Stimulated activated naive B cell treated with anti-CD40 and anti-IgM and Interleukin-4, amounts not matched to agents 10 μg/mL and 1 μg/mL and 100 μg/mL, for 72 hours (primary cell): ENCODE data around the gene GABRR2.
"Not testable (repeated sequence)": the region's sequence is repeated elsewhere in the genome, so short reads cannot be mapped to it uniquely, and the experiment has no call there.

ENCODE experiments used
- ATAC-seq, 2 donors: fragments of 150-1000 bp; cut with Tn5 transposase; replicated peaks; 2 replicates each; pipeline ENCODE4 v1.10.0; 2021; ENCODE audit warnings: moderate library complexity in 1 of 2
- DNase-seq: peaks from one replicate; pipeline ENCODE4 v3.0.0; 2021
- H3K27ac Mint-ChIP-seq: one replicate; pipeline ENCODE4 v1.8.0; 2022; ENCODE audit warnings: mild to moderate bottlenecking, mixed read lengths
- H3K27me3 Mint-ChIP-seq, 2 donors: one replicate each; pipeline ENCODE4 v1.8.0; 2022; ENCODE audit warnings: mixed read lengths in 2 of 2
- H3K36me3 Mint-ChIP-seq, 2 donors: one replicate each; pipeline ENCODE4 v1.8.0; 2022; ENCODE audit warnings: mixed read lengths in 2 of 2, mild to moderate bottlenecking in 1 of 2
- H3K4me1 Mint-ChIP-seq, 2 donors: one replicate each; pipeline ENCODE4 v1.8.0; 2022; ENCODE audit warnings: mixed read lengths in 2 of 2, mild to moderate bottlenecking in 1 of 2
- H3K4me3 Mint-ChIP-seq, 2 donors: one replicate each; pipeline ENCODE4 v1.8.0; 2022; ENCODE audit warnings: mild to moderate bottlenecking in 2 of 2, mixed read lengths in 2 of 2, moderate library complexity in 1 of 2
- H3K9me3 Mint-ChIP-seq, 2 donors: one replicate each; pipeline ENCODE4 v1.8.0; 2022; ENCODE audit warnings: mixed read lengths in 2 of 2, mild to moderate bottlenecking in 1 of 2

Gene GABRR2

GRCh38 chr6:89313006-89313405 is 2.1 kb downstream of the GABRR2 start:
- DNase-seq, result no peak
- no peak overlapping the region for H3K27ac Mint-ChIP-seq
- H3K9me3 Mint-ChIP-seq, result no peaks in the 10 kb centered on the region
- H3K27me3 Mint-ChIP-seq, result no peaks in the 10 kb centered on the region
- peaks cover 11 to 28% of the 10 kb centered on the region in 2 donors for H3K36me3 Mint-ChIP-seq
- no peak overlapping the region for H3K4me3 Mint-ChIP-seq
- peaks cover 7 to 17% of the 10 kb centered on the region in 2 donors for H3K4me1 Mint-ChIP-seq
- ATAC-seq, result no peak

- Mint-ChIP-seq H3K4me1 (peaks cover 5 to 11% of the 10 kb centered on the region in 2 donors), H3K9me3 (no peaks in the 10 kb centered on the region), H3K36me3 (peaks cover 9 to 20% of the 10 kb centered on the region in 2 donors), H3K4me3 (no peak overlapping the region), H3K27me3 (no peaks in the 10 kb centered on the region), H3K27ac (no peak overlapping the region)
- no peak for DNase-seq
- ATAC-seq, result no peak
Observed at GRCh38 chr6:89311853-89312531, 3.1 kb downstream of the GABRR2 start.

- H3K4me3 Mint-ChIP-seq, result no peak overlapping the region
- DNase-seq, result no peak
Observed at GRCh38 chr6:89311530-89311852, 3.6 kb downstream of the GABRR2 start.

GRCh38 chr6:89310929-89311328 is 4.2 kb downstream of the GABRR2 start:
- peaks cover 3 to 13% of the 10 kb centered on the region in 2 donors for H3K36me3 Mint-ChIP-seq
- H3K4me3 Mint-ChIP-seq, result no peak overlapping the region
- H3K4me1 Mint-ChIP-seq, result peaks cover 5 to 7% of the 10 kb centered on the region in 2 donors
- H3K27me3 Mint-ChIP-seq, result no peaks in the 10 kb centered on the region
- H3K27ac Mint-ChIP-seq, result no peak overlapping the region
- H3K9me3 Mint-ChIP-seq, result no peaks in the 10 kb centered on the region
- no peak for DNase-seq
- ATAC-seq, result no peak

More at GRCh38 chr6:89311530-89311852, 3.6 kb downstream of the GABRR2 start:
- no peak for ATAC-seq
- Mint-ChIP-seq H3K4me1 (peaks cover 5 to 9% of the 10 kb centered on the region in 2 donors), H3K36me3 (peaks cover 6 to 17% of the 10 kb centered on the region in 2 donors), H3K9me3 (no peaks in the 10 kb centered on the region), H3K27ac (no peak overlapping the region), H3K27me3 (no peaks in the 10 kb centered on the region)

GRCh38 chr6:89308525-89309395 is 6.3 kb downstream of the GABRR2 start:
- no peak overlapping the region for H3K27ac Mint-ChIP-seq
- H3K9me3 Mint-ChIP-seq, result no peaks in the 10 kb centered on the region
- ATAC-seq, result no peak
- DNase-seq, result no peak
- peaks cover 5 to 7% of the 10 kb centered on the region in 2 donors for H3K4me1 Mint-ChIP-seq
- H3K27me3 Mint-ChIP-seq, result no peaks in the 10 kb centered on the region
- no peak overlapping the region for H3K4me3 Mint-ChIP-seq
- peaks cover 0 to under 1% of the 10 kb centered on the region in 2 donors for H3K36me3 Mint-ChIP-seq

- H3K36me3 Mint-ChIP-seq, result peaks cover 0 to 20% of the 10 kb centered on the region in 2 donors
- DNase-seq, ATAC-seq, H3K27me3 Mint-ChIP-seq, H3K27ac Mint-ChIP-seq, H3K4me3 Mint-ChIP-seq, H3K9me3 Mint-ChIP-seq, H3K4me1 Mint-ChIP-seq: not testable (repeated sequence)
Observed at GRCh38 chr6:89304517-89304916, 10.6 kb downstream of the GABRR2 start.

- no peak overlapping the region for H3K4me3 Mint-ChIP-seq
- no peaks in the 10 kb centered on the region for H3K27me3 Mint-ChIP-seq
- DNase-seq (no peak), ATAC-seq (no peak)
- H3K27ac Mint-ChIP-seq, result no peak overlapping the region
- H3K9me3 Mint-ChIP-seq, result peaks cover 0 to 3% of the 10 kb centered on the region in 2 donors
- H3K36me3 Mint-ChIP-seq, result peaks cover 0 to 20% of the 10 kb centered on the region in 2 donors
- peaks cover 8 to 12% of the 10 kb centered on the region in 2 donors for H3K4me1 Mint-ChIP-seq
Observed at GRCh38 chr6:89302936-89303335, 12.2 kb downstream of the GABRR2 start.

- Mint-ChIP-seq H3K4me1 (peaks cover 11 to 18% of the 10 kb centered on the region in 2 donors), H3K36me3 (peaks cover 0 to 20% of the 10 kb centered on the region in 2 donors), H3K4me3 (no peak overlapping the region), H3K27ac (no peak overlapping the region), H3K27me3 (no peaks in the 10 kb centered on the region), H3K9me3 (peaks cover 0 to 3% of the 10 kb centered on the region in 2 donors)
- ATAC-seq (no peak), DNase-seq (no peak)
Observed at GRCh38 chr6:89302195-89302770, 12.8 kb downstream of the GABRR2 start.

GRCh38 chr6:89301586-89302194 is 13.4 kb downstream of the GABRR2 start:
- H3K4me1 Mint-ChIP-seq, result peaks cover 11 to 18% of the 10 kb centered on the region in 2 donors
- H3K4me3 Mint-ChIP-seq, result no peak overlapping the region
- H3K27me3 Mint-ChIP-seq, result no peaks in the 10 kb centered on the region
- DNase-seq (no peak), ATAC-seq (no peak)
- peaks cover 0 to 3% of the 10 kb centered on the region in 2 donors for H3K9me3 Mint-ChIP-seq
- peaks cover 0 to 20% of the 10 kb centered on the region in 2 donors for H3K36me3 Mint-ChIP-seq
- H3K27ac Mint-ChIP-seq, result no peak overlapping the region

GRCh38 chr6:89299466-89299850 is 15.6 kb downstream of the GABRR2 start:
- DNase-seq (no peak), ATAC-seq (no peak)
- Mint-ChIP-seq H3K36me3 (peaks cover 3 to 28% of the 10 kb centered on the region in 2 donors), H3K27me3 (peaks cover 0 to 6% of the 10 kb centered on the region in 2 donors), H3K4me1 (peaks cover 12 to 18% of the 10 kb centered on the region in 2 donors), H3K9me3 (peaks cover 0 to 4% of the 10 kb centered on the region in 2 donors), H3K27ac (no peak overlapping the region), H3K4me3 (no peak overlapping the region)

GRCh38 chr6:89298680-89299465 is 16.2 kb downstream of the GABRR2 start:
- Mint-ChIP-seq H3K27ac (no peak overlapping the region), H3K4me3 (no peak overlapping the region), H3K4me1 (peaks cover 12 to 18% of the 10 kb centered on the region in 2 donors), H3K27me3 (peaks cover 0 to 6% of the 10 kb centered on the region in 2 donors), H3K9me3 (peaks cover 0 to 4% of the 10 kb centered on the region in 2 donors), H3K36me3 (peaks cover 3 to 28% of the 10 kb centered on the region in 2 donors)
- no peak for DNase-seq
- ATAC-seq, result peak in 1 of 2 donors; percentile 21

- peak; percentile 94 to 96 for ATAC-seq
- Mint-ChIP-seq H3K36me3 (peaks cover 3 to 20% of the 10 kb centered on the region in 2 donors), H3K9me3 (peaks cover 0 to 2% of the 10 kb centered on the region in 2 donors), H3K4me3 (peak overlapping the region; percentile 32 to 44), H3K27ac (peak overlapping the region; percentile 69), H3K27me3 (peaks cover 0 to 6% of the 10 kb centered on the region in 2 donors), H3K4me1 (peaks cover 12 to 18% of the 10 kb centered on the region in 2 donors)
- DNase-seq, result peak; percentile 56
Observed at GRCh38 chr6:89297695-89298351, 17.3 kb downstream of the GABRR2 start.

- peaks cover 12 to 18% of the 10 kb centered on the region in 2 donors for H3K4me1 Mint-ChIP-seq
- no peak overlapping the region for H3K27ac Mint-ChIP-seq
- peaks cover 3 to 11% of the 10 kb centered on the region in 2 donors for H3K36me3 Mint-ChIP-seq
- no peak for DNase-seq
- H3K27me3 Mint-ChIP-seq, result peaks cover 0 to 6% of the 10 kb centered on the region in 2 donors
- no peak for ATAC-seq
- H3K9me3 Mint-ChIP-seq, result peaks cover 0 to 2% of the 10 kb centered on the region in 2 donors
- no peak overlapping the region for H3K4me3 Mint-ChIP-seq
Observed at GRCh38 chr6:89295981-89296380, 19.1 kb downstream of the GABRR2 start.
